ENCODE results near the gene GSTM1. TPM values are rescaled to one million over a fixed set of nuclear protein-coding genes. Genes with fewer than 3 reads are reported as not detected.
"Not testable (repeated sequence)": the region's sequence is repeated elsewhere in the genome, so short reads cannot be mapped to it uniquely, and the experiment has no call there.

Gene GSTM1
- total RNA-seq, 3 donors from 2014 or later, result 18.0 to 30.6 (median 20.0) TPM

DNA sequence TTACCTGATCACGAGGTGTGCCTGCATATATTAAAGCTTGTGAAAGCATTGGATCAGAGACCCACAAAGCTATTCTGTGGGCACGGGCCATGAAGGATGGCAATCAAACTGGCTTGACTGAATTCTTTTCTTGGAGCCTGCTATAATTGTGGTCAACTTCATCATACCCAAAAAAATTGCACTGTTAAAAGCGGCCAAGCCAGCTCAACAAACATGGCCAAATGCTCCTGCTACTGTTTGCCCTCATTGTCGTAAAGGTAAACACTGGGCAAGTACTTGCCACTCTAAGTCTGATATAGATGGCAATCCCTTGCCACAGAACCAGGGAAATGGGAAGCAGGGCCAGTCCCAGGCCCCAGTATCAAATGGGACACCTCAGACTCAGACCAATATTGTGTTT is 17.8 kb downstream of the GSTM1 start:
- no peaks in the 10 kb centered on the region for H3K36me3 ChIP-seq (ENCODE audit: low read depth)
- H3K4me1 ChIP-seq (ENCODE audit: low read depth), result no peaks in the 10 kb centered on the region
- H3K4me3 ChIP-seq, result no peak overlapping the region
- ATAC-seq (no peak), DNase-seq (no peak)
- intact Hi-C loops (cut with DNase I, micrococcal nuclease), result no loop called here
- TF ChIP-seq, protein P1, sequence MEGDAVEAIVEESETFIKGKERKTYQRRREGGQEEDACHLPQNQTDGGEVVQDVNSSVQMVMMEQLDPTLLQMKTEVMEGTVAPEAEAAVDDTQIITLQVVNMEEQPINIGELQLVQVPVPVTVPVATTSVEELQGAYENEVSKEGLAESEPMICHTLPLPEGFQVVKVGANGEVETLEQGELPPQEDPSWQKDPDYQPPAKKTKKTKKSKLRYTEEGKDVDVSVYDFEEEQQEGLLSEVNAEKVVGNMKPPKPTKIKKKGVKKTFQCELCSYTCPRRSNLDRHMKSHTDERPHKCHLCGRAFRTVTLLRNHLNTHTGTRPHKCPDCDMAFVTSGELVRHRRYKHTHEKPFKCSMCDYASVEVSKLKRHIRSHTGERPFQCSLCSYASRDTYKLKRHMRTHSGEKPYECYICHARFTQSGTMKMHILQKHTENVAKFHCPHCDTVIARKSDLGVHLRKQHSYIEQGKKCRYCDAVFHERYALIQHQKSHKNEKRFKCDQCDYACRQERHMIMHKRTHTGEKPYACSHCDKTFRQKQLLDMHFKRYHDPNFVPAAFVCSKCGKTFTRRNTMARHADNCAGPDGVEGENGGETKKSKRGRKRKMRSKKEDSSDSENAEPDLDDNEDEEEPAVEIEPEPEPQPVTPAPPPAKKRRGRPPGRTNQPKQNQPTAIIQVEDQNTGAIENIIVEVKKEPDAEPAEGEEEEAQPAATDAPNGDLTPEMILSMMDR (IDR thresholded peaks at IDR 0.05), result no peak
- H3K9me3 ChIP-seq, result peaks cover 1% of the 10 kb centered on the region

DNA sequence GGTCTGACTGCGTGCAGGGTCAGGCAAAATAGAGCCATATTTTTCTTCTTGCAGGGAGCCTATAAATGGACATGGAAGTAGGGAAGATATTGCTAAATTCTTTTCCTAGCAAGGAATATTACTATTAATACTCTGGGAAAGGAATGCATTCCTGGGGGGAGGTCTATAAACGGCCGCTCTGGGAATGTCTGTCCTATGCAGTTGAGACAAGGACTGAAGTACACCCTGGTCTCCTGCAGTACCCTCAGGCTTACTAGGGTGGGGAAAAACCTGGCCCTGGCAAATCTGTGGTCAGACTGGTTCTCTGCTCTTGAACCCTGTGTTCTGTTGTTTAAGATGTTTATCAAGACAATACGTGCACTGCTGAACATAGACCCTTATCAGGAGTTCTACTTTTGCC is 21.3 kb downstream of the GSTM1 start:
- H3K36me3 ChIP-seq (ENCODE audit: low read depth); H3K4me1 ChIP-seq (ENCODE audit: low read depth); H3K4me3 ChIP-seq; DNase-seq; H3K9me3 ChIP-seq; intact Hi-C loops (cut with DNase I, micrococcal nuclease); ATAC-seq: not testable (repeated sequence)

DNA sequence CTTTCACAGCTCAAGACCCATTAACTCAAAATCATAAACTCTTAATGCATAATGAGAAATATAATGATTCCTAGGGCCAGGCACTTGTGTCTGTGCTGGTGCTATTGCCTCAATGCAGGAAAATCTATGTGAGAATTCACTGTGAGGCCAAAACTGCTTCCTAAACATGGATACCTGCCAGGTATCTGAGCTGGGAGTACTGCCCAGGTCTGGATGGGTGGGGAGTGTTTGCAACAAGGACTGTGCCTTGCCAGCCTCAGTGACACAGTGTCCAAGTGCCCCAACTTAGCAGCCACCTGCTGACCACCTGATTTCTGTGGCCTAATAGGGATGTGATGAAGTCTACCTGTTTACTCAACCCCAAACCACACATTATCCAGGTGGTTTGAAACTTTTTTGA is 22.2 kb downstream of the GSTM1 start:
- H3K4me1 ChIP-seq (ENCODE audit: low read depth); H3K4me3 ChIP-seq; DNase-seq; ATAC-seq; H3K9me3 ChIP-seq; intact Hi-C loops (cut with DNase I, micrococcal nuclease); H3K36me3 ChIP-seq (ENCODE audit: low read depth): not testable (repeated sequence)

DNA sequence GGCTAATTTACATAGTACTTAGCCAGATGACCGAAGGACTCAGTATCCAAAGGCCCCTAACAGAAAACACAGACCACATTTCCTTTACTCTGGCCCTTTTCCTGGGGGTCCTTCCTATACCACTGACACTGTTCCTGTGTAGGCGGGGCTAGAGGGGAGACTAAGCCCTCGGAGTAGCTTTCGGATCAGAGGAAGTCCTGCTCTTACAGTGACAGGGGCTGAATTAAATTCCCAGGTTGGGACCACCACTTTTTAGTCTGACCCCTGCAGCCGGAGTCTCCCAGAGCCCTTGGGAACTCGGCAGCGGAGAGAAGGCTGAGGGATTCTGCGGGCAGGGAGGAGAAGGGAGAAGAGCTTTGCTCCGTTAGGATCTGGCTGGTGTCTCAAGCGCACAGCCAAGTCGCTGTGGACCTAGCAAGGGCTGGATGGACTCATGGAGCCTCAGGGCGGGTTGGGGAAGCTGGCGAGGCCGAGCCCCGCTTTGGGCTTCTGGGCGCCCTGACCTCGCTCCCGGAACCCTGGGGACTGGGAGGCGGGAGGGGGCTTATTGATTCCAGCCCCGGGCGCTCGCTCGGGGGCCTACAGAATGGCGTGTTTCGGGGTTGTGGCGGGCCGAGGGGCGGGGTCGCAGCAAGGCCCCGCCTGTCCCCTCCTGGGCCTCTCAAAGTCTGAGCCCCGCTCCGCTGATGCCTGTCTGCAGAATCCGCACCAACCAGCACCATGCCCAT is 24.1 kb downstream of the GSTM1 start, which contains the start of gene GSTM5:
GSTM5 (plus strand) TSS at position 659 of the 728 bp plus-strand sequence; CDS start at position 721, 62 bp downstream.
- DNase-seq (peak in 1 of 3 donors; percentile 30), ATAC-seq (peak; percentile 33)
- H3K36me3 ChIP-seq (ENCODE audit: low read depth); intact Hi-C loops (cut with DNase I, micrococcal nuclease); H3K9me3 ChIP-seq; H3K4me1 ChIP-seq (ENCODE audit: low read depth); H3K4me3 ChIP-seq: not testable (repeated sequence)

DNA sequence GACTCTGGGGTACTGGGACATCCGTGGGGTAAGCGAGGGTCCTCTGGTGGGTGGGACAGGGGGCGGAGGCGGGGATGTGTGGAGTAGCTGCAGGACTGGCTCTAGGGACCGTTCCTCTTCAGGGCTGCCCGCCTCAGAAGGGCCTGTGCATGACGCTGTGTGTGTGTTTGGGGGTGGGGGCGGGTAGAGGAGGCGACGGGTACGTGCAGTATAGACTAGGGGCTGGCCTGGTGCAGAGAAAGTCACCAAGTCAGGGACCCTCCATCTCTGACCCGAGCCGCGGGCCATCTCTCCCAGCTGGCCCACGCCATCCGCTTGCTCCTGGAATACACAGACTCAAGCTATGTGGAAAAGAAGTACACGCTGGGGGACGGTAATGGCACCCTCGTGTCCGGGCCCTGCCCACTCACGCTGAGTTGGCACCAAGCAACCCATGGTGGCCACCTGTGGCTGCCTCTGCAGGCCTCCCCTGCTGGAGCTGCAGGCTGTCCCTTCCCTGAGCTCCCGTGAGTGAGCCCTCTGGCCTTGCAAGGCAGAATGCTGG is 24.8 kb downstream of the GSTM1 start:
- DNase-seq, result no peak
- TF ChIP-seq, protein P1 (IDR thresholded peaks at IDR 0.05), result no peak
- peak; percentile 16 for ATAC-seq
- Histone ChIP-seq H3K4me3 (no peak overlapping the region), H3K9me3 (peaks cover 1% of the 10 kb centered on the region), H3K4me1 (ENCODE audit: low read depth) (no peaks in the 10 kb centered on the region), H3K36me3 (ENCODE audit: low read depth) (no peaks in the 10 kb centered on the region)
- intact Hi-C loops (cut with DNase I, micrococcal nuclease), result no loop called here

DNA sequence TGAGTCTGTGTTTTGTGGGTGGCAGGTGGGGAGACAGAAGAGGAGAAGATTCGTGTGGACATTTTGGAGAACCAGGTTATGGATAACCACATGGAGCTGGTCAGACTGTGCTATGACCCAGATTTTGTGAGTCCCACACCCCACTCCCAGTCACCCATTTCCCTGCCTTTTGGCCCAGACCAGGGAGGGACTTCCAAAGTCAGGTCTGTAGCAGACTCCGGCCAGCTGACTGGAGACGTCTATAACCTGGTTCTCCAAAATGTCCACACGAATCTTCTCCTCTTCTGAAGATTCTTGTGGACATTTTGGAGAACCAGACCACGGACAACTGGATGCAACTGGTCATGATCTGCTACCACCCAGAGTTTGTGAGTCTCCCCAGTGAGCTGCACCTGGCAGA is 26.0 kb downstream of the GSTM1 start:
- Histone ChIP-seq H3K9me3 (no peaks in the 10 kb centered on the region), H3K4me3 (no peak overlapping the region), H3K36me3 (ENCODE audit: low read depth) (no peaks in the 10 kb centered on the region), H3K4me1 (ENCODE audit: low read depth) (no peaks in the 10 kb centered on the region)
- intact Hi-C loops (cut with DNase I, micrococcal nuclease), result no loop called here
- TF ChIP-seq, protein P1 (IDR thresholded peaks at IDR 0.05), result no peak
- DNase-seq (no peak), ATAC-seq (no peak)

DNA sequence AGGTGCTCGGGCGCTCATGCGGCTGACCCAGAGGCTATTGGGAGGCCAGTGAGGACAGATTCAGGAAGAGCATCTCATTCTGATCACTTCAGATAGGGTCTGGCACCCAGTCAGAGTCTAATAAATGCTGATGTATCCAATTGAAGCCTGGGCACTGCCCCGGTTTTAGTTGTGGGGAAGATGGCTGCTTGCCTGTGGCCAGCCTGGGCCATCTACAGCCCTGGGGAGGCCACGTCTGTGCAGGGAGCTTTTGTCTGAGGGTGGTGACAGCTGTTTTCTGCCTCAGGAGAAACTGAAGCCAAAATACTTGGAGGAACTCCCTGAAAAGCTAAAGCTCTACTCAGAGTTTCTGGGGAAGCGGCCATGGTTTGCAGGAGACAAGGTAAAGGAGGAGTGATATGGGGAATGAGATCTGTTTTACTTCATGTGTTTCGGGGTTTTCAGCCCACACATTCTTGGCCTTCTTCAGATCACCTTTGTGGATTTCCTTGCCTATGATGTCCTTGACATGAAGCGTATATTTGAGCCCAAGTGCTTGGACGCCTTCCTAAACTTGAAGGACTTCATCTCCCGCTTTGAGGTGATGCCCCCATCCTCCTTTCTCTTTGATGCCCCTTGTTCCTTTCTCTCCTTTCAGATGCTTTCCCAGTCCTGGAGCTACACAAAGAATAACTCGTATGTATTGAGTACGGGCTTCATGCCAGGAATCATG is 27.2 kb downstream of the GSTM1 start:
- ATAC-seq, result no peak
- peaks cover 4% of the 10 kb centered on the region for H3K4me1 ChIP-seq (ENCODE audit: low read depth)
- intact Hi-C loops (cut with DNase I, micrococcal nuclease), result no loop called here
- no peaks in the 10 kb centered on the region for H3K36me3 ChIP-seq (ENCODE audit: low read depth)
- no peaks in the 10 kb centered on the region for H3K9me3 ChIP-seq
- no peak for DNase-seq
- TF ChIP-seq, protein P1 (IDR thresholded peaks at IDR 0.05), result no peak
- no peak overlapping the region for H3K4me3 ChIP-seq
